HepG2 (cell line): ENCODE measurements around the gene KRTAP1-1. TPM values are rescaled to one million over a fixed set of nuclear protein-coding genes. Genes with fewer than 3 reads are reported as not detected.

Experiments used
- ASH2L ChIP-seq: fragments of 300-600, 200-600 bp; sonication (generic); IDR thresholded peaks from 2 replicates; pipeline ENCODE4 v1.7.0; 2017; ENCODE audit warnings: low read depth, mild to moderate bottlenecking, moderate library complexity, mixed read lengths, low read length; ENCODE audit not compliant: insufficient read length
- ATF2 ChIP-seq: sonication (generic); formaldehyde crosslinking; IDR thresholded peaks from 2 replicates; pipeline ENCODE4 v1.4.0; 2020; ENCODE audit warnings: missing genetic modification reagents
- ATM ChIP-seq: fragments of 450-650 bp; IDR thresholded peaks from 2 replicates; pipeline ENCODE4 v1.7.1; 2017; ENCODE audit warnings: mild to moderate bottlenecking, borderline replicate concordance
- BORCS8-MEF2B ChIP-seq: sonication (generic); formaldehyde crosslinking; IDR thresholded peaks from 2 replicates; pipeline ENCODE4 v1.8.0; 2022; ENCODE audit warnings: mild to moderate bottlenecking, missing genetic modification reagents
- DRAP1 ChIP-seq: IDR thresholded peaks from 2 replicates; pipeline ENCODE4 v1.6.1; 2016; ENCODE audit warnings: missing genetic modification reagents, missing compliant biosample characterization
- FOXC1 ChIP-seq: sonication (generic); formaldehyde crosslinking; IDR thresholded peaks from 2 replicates; pipeline ENCODE4 v1.8.0; 2022; ENCODE audit warnings: mild to moderate bottlenecking, missing genetic modification reagents, borderline replicate concordance
- HBP1 ChIP-seq: IDR thresholded peaks from 2 replicates; pipeline ENCODE4 v1.6.1; 2016; ENCODE audit warnings: low read depth, control low read depth
- HOXA3 ChIP-seq: sonication (generic); formaldehyde crosslinking; IDR thresholded peaks from 2 replicates; pipeline ENCODE4 v1.5.0; 2020; ENCODE audit warnings: missing genetic modification reagents
- MAFG ChIP-seq: sonication (generic); formaldehyde crosslinking; IDR thresholded peaks from 2 replicates; pipeline ENCODE4 v1.5.1; 2020; ENCODE audit warnings: mild to moderate bottlenecking, missing genetic modification reagents
- MLLT10 ChIP-seq: sonication (generic); formaldehyde crosslinking; IDR thresholded peaks from 2 replicates; pipeline ENCODE4 v1.4.0; 2020; ENCODE audit warnings: missing genetic modification reagents
- MTA1 ChIP-seq: sonication (generic); formaldehyde crosslinking; IDR thresholded peaks from 2 replicates; pipeline ENCODE4 v1.4.0; 2020; ENCODE audit warnings: missing genetic modification reagents, mild to moderate bottlenecking, borderline replicate concordance
- NR2F1 ChIP-seq, 2 experiments: fragments of 450-650 bp in 1 of 2; formaldehyde crosslinking in 1 of 2; IDR thresholded peaks; 2 replicates each; pipeline versions ENCODE4 v1.5.0 to v1.6.1; 2016 to 2020; ENCODE audit warnings: mild to moderate bottlenecking in 1 of 2, missing compliant biosample characterization in 1 of 2, missing genetic modification reagents in 1 of 2, moderate library complexity in 1 of 2
- PHF8 ChIP-seq: sonication (generic); formaldehyde crosslinking; IDR thresholded peaks from 2 replicates; pipeline ENCODE4 v1.5.0; 2020; ENCODE audit warnings: missing genetic modification reagents
- PPARG ChIP-seq: conservative IDR thresholded peaks from 2 replicates; pipeline ENCODE4 v1.6.1; 2016; ENCODE audit warnings: missing biosample characterization, missing genetic modification reagents
- PRDM10 ChIP-seq: sonication (generic); formaldehyde crosslinking; IDR thresholded peaks from 2 replicates; pipeline ENCODE4 v1.4.0; 2020; ENCODE audit warnings: low read depth, missing genetic modification reagents
- REPIN1 ChIP-seq: sonication (generic); formaldehyde crosslinking; IDR thresholded peaks from 2 replicates; pipeline ENCODE4 v1.8.0; 2022; ENCODE audit warnings: missing genetic modification reagents, low read depth, mild to moderate bottlenecking, borderline replicate concordance
- RXRB ChIP-seq: IDR thresholded peaks from 2 replicates; pipeline ENCODE4 v1.6.1; 2016; ENCODE audit warnings: borderline replicate concordance, missing genetic modification reagents, missing compliant biosample characterization
- SALL2 ChIP-seq: sonication (generic); formaldehyde crosslinking; IDR thresholded peaks from 2 replicates; pipeline ENCODE4 v1.8.1; 2023; ENCODE audit warnings: mild to moderate bottlenecking, missing genetic modification reagents, inconsistent platforms
- SMAD1 ChIP-seq: sonication (generic); formaldehyde crosslinking; IDR thresholded peaks from 2 replicates; pipeline ENCODE4 v1.4.0; 2020; ENCODE audit warnings: missing genetic modification reagents, low read depth, mild to moderate bottlenecking, borderline replicate concordance
- SOX13 ChIP-seq, 3 experiments: fragments of 450-650 bp in 1 of 3; sonication (generic) in 1 of 3; formaldehyde crosslinking in 1 of 3; IDR thresholded peaks in 2 of 3; conservative IDR thresholded peaks in 1 of 3; 2 replicates each; pipeline versions ENCODE4 v1.5.0 to v1.6.1; 2016 to 2020; ENCODE audit warnings: antibody characterized with exemption in 1 of 3, mild to moderate bottlenecking in 1 of 3, missing compliant biosample characterization in 1 of 3, missing genetic modification reagents in 1 of 3, moderate library complexity in 1 of 3
- SP5 ChIP-seq: IDR thresholded peaks from 2 replicates; pipeline ENCODE4 v1.6.1; 2016; ENCODE audit warnings: low read depth, borderline replicate concordance
- TEAD3 ChIP-seq: optimal IDR thresholded peaks from 2 replicates; pipeline ENCODE3; 2016; ENCODE audit warnings: borderline replicate concordance
- ZC3H4 ChIP-seq: sonication (generic); formaldehyde crosslinking; IDR thresholded peaks from 2 replicates; pipeline ENCODE4 v1.4.0; 2020; ENCODE audit warnings: missing genetic modification reagents, borderline replicate concordance
- ZNF12 ChIP-seq: sonication (generic); formaldehyde crosslinking; IDR thresholded peaks from 2 replicates; pipeline ENCODE4 v1.5.0; 2020; ENCODE audit warnings: missing genetic modification reagents
- ZNF562 ChIP-seq: sonication (generic); formaldehyde crosslinking; IDR thresholded peaks from 2 replicates; pipeline ENCODE4 v1.8.0; 2022; ENCODE audit warnings: missing genetic modification reagents, borderline replicate concordance
- polyA plus RNA-seq, 8 experiments: library from polyadenylated mRNA; depleted of rRNA in 3 of 8; stranded (reverse) in 7 of 8; unstranded in 1 of 8; fragments of >200 nt; fragmentation: Illumina TruSeq in 4 of 8; extraction: Trizol in 4 of 8; gene quantifications; 2 replicates each; pipeline versions ENCODE4 v1.2.1 to v1.2.3, GENCODE V29; 2011 to 2016; ENCODE audit warnings: low read depth in 4 of 8, missing spikeins in 1 of 8, mixed read lengths in 1 of 8; ENCODE audit not compliant: insufficient read depth in 1 of 8
- total RNA-seq, 5 experiments: library from RNA; depleted of rRNA; stranded (reverse); fragments of >200 nt; fragmentation: Illumina TruSeq; extraction: Trizol; gene quantifications; 2 replicates each; pipeline ENCODE4 v1.2.3, GENCODE V29; 2016; ENCODE audit warnings: low read depth in 1 of 5

KRTAP1-1 gene
- total and polyA plus RNA-seq, 2 of the 13 experiments (the other 11 are each of a cell fraction or from before 2014, with no cell fraction given): not detected

GRCh38 chr17:41002814-41003213 is 38.4 kb downstream of the KRTAP1-1 start (continued):
- peak in 1 of 2 experiments; percentile 60; a peak in 2 of 4 replicates for TF ChIP-seq NR2F1 (CRISPR knock-in tag; IDR thresholded peaks at IDR 0.05)
- TF ChIP-seq ASH2L: peak; percentile 35
- no peak for TF ChIP-seq MLLT10 (CRISPR knock-in tag)
- no peak for TF ChIP-seq ATM
- no peak for TF ChIP-seq SOX13 (IDR thresholded peaks at IDR 0.05)
- peak in 1 of 2 experiments; percentile 69; a peak in 2 of 4 replicates for TF ChIP-seq SOX13 (CRISPR knock-in tag; conservative IDR thresholded peaks at IDR 0.05 in 1 of 2, IDR thresholded peaks at IDR 0.05 in 1 of 2)
- TF ChIP-seq SP5: peak; percentile 53; the same call in 1 of the 2 replicates
- peak; percentile 72 for TF ChIP-seq TEAD3
- TF ChIP-seq HBP1: no peak
- no peak for TF ChIP-seq FOXC1 (CRISPR knock-in tag)
- TF ChIP-seq PPARG (CRISPR knock-in tag): 0 out of 2 replicates have a peak, but pooled peaks have one; percentile 12
- TF ChIP-seq PHF8: no peak
- no peak for TF ChIP-seq HOXA3
- no peak for TF ChIP-seq MTA1 (CRISPR knock-in tag)
- TF ChIP-seq PRDM10 (CRISPR knock-in tag): no peak
- no peak for TF ChIP-seq REPIN1
- no peak for TF ChIP-seq ZNF562
- no peak for TF ChIP-seq ZNF12 (CRISPR knock-in tag)
- no peak for TF ChIP-seq SALL2
- TF ChIP-seq SMAD1 (CRISPR knock-in tag): no peak
- no peak for TF ChIP-seq BORCS8-MEF2B (CRISPR knock-in tag)
- TF ChIP-seq RXRB (CRISPR knock-in tag): peak; percentile 76
- TF ChIP-seq ZC3H4 (CRISPR knock-in tag): no peak
- no peak for TF ChIP-seq MAFG (CRISPR knock-in tag)
- no peak for TF ChIP-seq ATF2 (CRISPR knock-in tag)
- no peak for TF ChIP-seq DRAP1 (CRISPR knock-in tag)
